Measurements from ENCODE around the gene ZNF483.
"Not testable (repeated sequence)": the region's sequence is repeated elsewhere in the genome, so short reads cannot be mapped to it uniquely, and the experiment has no call there.

- not testable (repeated sequence) for TF ChIP-seq POLR2A, CTCF, POLR2AphosphoS5 (IDR thresholded peaks at IDR 0.05)
These were observed 30.4 kb downstream of the ZNF483 start for GRCh38 chr9:111555425-111555824.
